Keratinocyte (primary cell): ENCODE data around the gene ZSCAN22. TPM values are rescaled to one million over a fixed set of nuclear protein-coding genes. Genes with fewer than 3 reads are reported as not detected.

Experiments
- DNase-seq: peaks from one replicate; pipeline ENCODE4 v3.0.0-alpha.2; 2011; ENCODE audit warnings: low read depth, missing footprints, low spot score
- FAIRE-seq: peaks from 2 replicates; lab custom pipeline; 2011; peaks lifted over from hg19 to GRCh38; lab: Jason Lieb, UNC
- H2AFZ ChIP-seq: 2 replicates; pipeline ENCODE4 v1.6.0; 2012; ENCODE audit warnings: low read length, control low read depth, inconsistent platforms; ENCODE audit not compliant: control insufficient read depth
- H3K27ac ChIP-seq: 2 replicates; pipeline ENCODE4 v1.5.1; 2011; ENCODE audit warnings: low read length; ENCODE audit not compliant: control insufficient read depth, insufficient read depth
- H3K27me3 ChIP-seq: 3 replicates; pipeline ENCODE4 v1.6.0; 2011; ENCODE audit warnings: low read length; ENCODE audit not compliant: control insufficient read depth, insufficient read depth; ENCODE audit errors: extremely low read depth
- H3K36me3 ChIP-seq, 2 experiments: 2 replicates in 1 of 2; 3 replicates in 1 of 2; pipeline ENCODE4 v1.5.1; 2011; ENCODE audit warnings: low read length in 2 of 2, mild to moderate bottlenecking in 1 of 2; ENCODE audit not compliant: control insufficient read depth in 2 of 2, insufficient read depth in 2 of 2; ENCODE audit errors: extremely low read depth in 1 of 2
- H3K4me1 ChIP-seq: 3 replicates; pipeline ENCODE4 v1.5.1; 2011; ENCODE audit warnings: low read length; ENCODE audit not compliant: control insufficient read depth, insufficient read depth; ENCODE audit errors: extremely low read depth
- H3K4me2 ChIP-seq: 3 replicates; pipeline ENCODE4 v1.6.0; 2011; ENCODE audit warnings: low read depth, low read length; ENCODE audit not compliant: control insufficient read depth, insufficient read depth; ENCODE audit errors: extremely low read depth
- H3K4me3 ChIP-seq, 3 experiments: fragments of 200-600 bp in 1 of 3; sonication (generic) in 1 of 3; 2 replicates in 2 of 3; 3 replicates in 1 of 3; pipeline ENCODE4 v1.5.1; 2011 to 2016; ENCODE audit warnings: low read length in 3 of 3, mild to moderate bottlenecking in 3 of 3, control low read depth in 2 of 3, inconsistent platforms in 1 of 3, low read depth in 1 of 3, mixed read lengths in 1 of 3, mixed run types in 1 of 3, moderate library complexity in 1 of 3; ENCODE audit not compliant: control insufficient read depth in 2 of 3, insufficient read depth in 2 of 3; ENCODE audit errors: extremely low read depth in 1 of 3
- H3K79me2 ChIP-seq: 2 replicates; pipeline ENCODE4 v1.6.0; 2012; ENCODE audit warnings: low read length; ENCODE audit not compliant: control insufficient read depth, insufficient read depth
- H3K9ac ChIP-seq: 3 replicates; pipeline ENCODE4 v1.6.0; 2011; ENCODE audit warnings: low read length; ENCODE audit not compliant: control insufficient read depth, insufficient read depth; ENCODE audit errors: extremely low read depth
- H3K9me1 ChIP-seq: 3 replicates; pipeline ENCODE4 v1.6.0; 2011; ENCODE audit warnings: low read length; ENCODE audit not compliant: control insufficient read depth, insufficient read depth; ENCODE audit errors: extremely low read depth
- H3K9me3 ChIP-seq: 2 replicates; pipeline ENCODE4 v1.5.1; 2012; ENCODE audit warnings: low read depth, low read length; ENCODE audit not compliant: control insufficient read depth
- H4K20me1 ChIP-seq: 3 replicates; pipeline ENCODE4 v1.6.0; 2011; ENCODE audit warnings: low read length; ENCODE audit not compliant: control insufficient read depth, insufficient read depth; ENCODE audit errors: extremely low read depth
- CTCF ChIP-seq, 3 experiments: IDR thresholded peaks in 1 of 3; conservative IDR thresholded peaks in 1 of 3; optimal IDR thresholded peaks in 1 of 3; 2 replicates in 2 of 3; 3 replicates in 1 of 3; pipeline versions ENCODE3 to v1.5.1; 2011; ENCODE audit warnings: low read length in 3 of 3, mild to moderate bottlenecking in 3 of 3, moderate library complexity in 2 of 3, control low read depth in 1 of 3, inconsistent platforms in 1 of 3; ENCODE audit not compliant: insufficient read depth in 2 of 3; ENCODE audit errors: extremely low read depth in 1 of 3
- EZH2 ChIP-seq: IDR thresholded peaks from one replicate; pipeline ENCODE4 v1.6.1; 2012; ENCODE audit warnings: inconsistent platforms, mild to moderate bottlenecking, low read length, moderate library complexity
- dilution Hi-C: fragments of 300-500 bp; cut with MboI; formaldehyde crosslinking; loops from one replicate; pipeline ENCODE4 v1.7.0; 2020; ENCODE audit warnings: low sequenced_read_pairs; ENCODE audit not compliant: extremely low pct_ligation_motif_present
- polyA plus RNA-seq, 5 experiments: library from polyadenylated mRNA; depleted of rRNA in 3 of 5; stranded (reverse) in 3 of 5; stranded (forward) in 1 of 5; unstranded in 1 of 5; fragments of >200 nt; gene quantifications; 1 replicate in 1 of 5; 2 replicates in 3 of 5; 3 replicates in 1 of 5; pipeline versions ENCODE4 v1.2.1 to v1.2.3, GENCODE V29; 2011 to 2012; ENCODE audit warnings: missing spikeins in 2 of 5, low read depth in 1 of 5, low replicate concordance in 1 of 5

The ZSCAN22 gene
- polyA plus RNA-seq, 1 donor (not counting 4 experiments of a cell fraction or from before 2014, with no cell fraction given): 2.5 TPM

- dilution Hi-C loops: no loop called here
- TF ChIP-seq CTCF (optimal IDR thresholded peaks at IDR 0.05 in 1 of 3, IDR thresholded peaks at IDR 0.05 in 1 of 3, conservative IDR thresholded peaks at IDR 0.05 in 1 of 3; ENCODE audit: extremely low read depth in 1 of 3, insufficient read depth in 2 of 3, low read length in 3 of 3) (no peak), EZH2 (no peak)
These were observed 22.8 kb downstream of the ZSCAN22 start for GRCh38 chr19:58349590-58349989.

GRCh38 chr19:58350001-58350861 lies 23.4 kb downstream of the ZSCAN22 start:
- no peak overlapping the region for H3K27ac ChIP-seq
- H3K36me3 ChIP-seq: no peaks in the 10 kb centered on the region
- TF ChIP-seq CTCF (optimal IDR thresholded peaks at IDR 0.05 in 1 of 3, IDR thresholded peaks at IDR 0.05 in 1 of 3, conservative IDR thresholded peaks at IDR 0.05 in 1 of 3; ENCODE audit: extremely low read depth in 1 of 3, insufficient read depth in 2 of 3, low read length in 3 of 3): no peak
- peak; percentile 43 for TF ChIP-seq EZH2
- H3K27me3 ChIP-seq: peaks cover 37% of the 10 kb centered on the region
- no peaks in the 10 kb centered on the region for H3K79me2 ChIP-seq
- H3K9me1 ChIP-seq: no peaks in the 10 kb centered on the region
- H4K20me1 ChIP-seq: no peaks in the 10 kb centered on the region
- H3K4me1 ChIP-seq: no peaks in the 10 kb centered on the region
- H2AFZ ChIP-seq: no peak overlapping the region
- no peak for DNase-seq
- H3K4me3 ChIP-seq: no peak overlapping the region
- dilution Hi-C loops: no loop called here
- H3K9ac ChIP-seq: no peak overlapping the region
- H3K9me3 ChIP-seq: no peaks in the 10 kb centered on the region
- FAIRE-seq: no peak
- no peak overlapping the region for H3K4me2 ChIP-seq

More at GRCh38 chr19:58349590-58349989, 22.8 kb downstream of the ZSCAN22 start:
- H4K20me1 ChIP-seq: no peaks in the 10 kb centered on the region
- no peaks in the 10 kb centered on the region for H3K79me2 ChIP-seq
- DNase-seq: no peak
- no peaks in the 10 kb centered on the region for H3K9me1 ChIP-seq
- no peak overlapping the region for H3K4me3 ChIP-seq
- H3K9ac ChIP-seq: no peak overlapping the region
- FAIRE-seq: no peak
- no peak overlapping the region for H2AFZ ChIP-seq
- peaks cover 37% of the 10 kb centered on the region for H3K27me3 ChIP-seq
- H3K4me1 ChIP-seq: no peaks in the 10 kb centered on the region
- no peaks in the 10 kb centered on the region for H3K36me3 ChIP-seq
- no peak overlapping the region for H3K27ac ChIP-seq
- no peak overlapping the region for H3K4me2 ChIP-seq
- no peaks in the 10 kb centered on the region for H3K9me3 ChIP-seq
